Prostate gland (tissue), 2 donors: ENCODE data around the gene MET. TPM values are rescaled to one million over a fixed set of nuclear protein-coding genes. Genes with fewer than 3 reads are reported as not detected.

Experiments
- DNase-seq: peaks from one replicate; pipeline ENCODE4 v3.0.0-alpha.2; 2019; ENCODE audit warnings: low spot score
- H3K27ac ChIP-seq, 2 donors: fragments of 200-600 bp; sonication (generic); 2 replicates each; pipeline ENCODE4 v1.5.1; 2017 to 2019
- H3K27me3 ChIP-seq: fragments of 200-600 bp; sonication (generic); replicated peaks from 2 replicates; pipeline ENCODE4 v1.5.1; 2019; ENCODE audit not compliant: insufficient read depth
- H3K36me3 ChIP-seq, 2 donors: fragments of 200-600 bp; sonication (generic); 1 replicate in 1 of 2; 2 replicates in 1 of 2; pipeline versions ENCODE4 v1.5.1 to v1.8.1; 2017 to 2019
- H3K4me1 ChIP-seq: fragments of 200-600 bp; sonication (generic); replicated peaks from 2 replicates; pipeline ENCODE4 v1.5.1; 2019
- H3K4me3 ChIP-seq, 2 donors: fragments of 200-600 bp; sonication (generic); 2 replicates each; pipeline ENCODE4 v1.5.1; 2017 to 2019
- H3K9me3 ChIP-seq: fragments of 200-600 bp; sonication (generic); 2 replicates; pipeline ENCODE4 v1.5.1; 2017
- CTCF ChIP-seq, 4 experiments: fragments of 200-600 bp in 2 of 4; fragments of 450-650 bp in 2 of 4; sonication (generic) in 2 of 4; IDR thresholded peaks; 1 replicate in 3 of 4; 2 replicates in 1 of 4; pipeline ENCODE4 v1.5.1; 2016 to 2019; ENCODE audit warnings: antibody characterized with exemption in 4 of 4, mild to moderate bottlenecking in 2 of 4, moderate library complexity in 2 of 4
- POLR2A ChIP-seq: fragments of 450-650 bp; IDR thresholded peaks from one replicate; pipeline ENCODE4 v1.6.1; 2016; ENCODE audit warnings: antibody characterized with exemption, mild to moderate bottlenecking
- POLR2AphosphoS5 ChIP-seq: sonication (generic); formaldehyde crosslinking; IDR thresholded peaks from one replicate; pipeline ENCODE4 v1.6.1; 2017; ENCODE audit warnings: antibody characterized with exemption
- WGBS: methylation state at CpG from one replicate; pipeline ENCODE4 v1.1.5; 2018; 5-methylcytosine and 5-hydroxymethylcytosine counted together
- intact Hi-C: fragments of 100-400 bp; cut with DNase I; formaldehyde crosslinking; loops from one replicate; pipeline ENCODE4 v1.14.2; 2022
- total RNA-seq, 2 donors: library from RNA; depleted of rRNA; stranded (reverse); fragments of >200 nt; gene quantifications; one replicate each; pipeline ENCODE4 v1.1.0, GENCODE V29; 2016

MET gene
- total RNA-seq, 2 donors from 2014 or later, result 14.2 to 17.0 TPM

- no peaks in the 10 kb centered on the region for H3K9me3 ChIP-seq
- intact Hi-C loops, result loop anchor here (5.0 kb wide), 2 partner anchors 134 to 544 kb away; partner anchors contain the start of gene MET
- H3K36me3 ChIP-seq, result no peaks in the 10 kb centered on the region
- TF ChIP-seq POLR2A (no peak), CTCF (IDR thresholded peaks at IDR 0.05) (no peak), POLR2AphosphoS5 (no peak)
- no peak overlapping the region for H3K4me3 ChIP-seq
- no peak for DNase-seq
- WGBS, result 82% methylated on average over 7 of the region's 7 CpGs
- H3K27me3 ChIP-seq, result no peaks in the 10 kb centered on the region
- H3K27ac ChIP-seq, result no peak overlapping the region
- no peaks in the 10 kb centered on the region for H3K4me1 ChIP-seq
Observed at GRCh38 chr7:116806046-116806944, 134.3 kb downstream of the MET start.

DNA sequence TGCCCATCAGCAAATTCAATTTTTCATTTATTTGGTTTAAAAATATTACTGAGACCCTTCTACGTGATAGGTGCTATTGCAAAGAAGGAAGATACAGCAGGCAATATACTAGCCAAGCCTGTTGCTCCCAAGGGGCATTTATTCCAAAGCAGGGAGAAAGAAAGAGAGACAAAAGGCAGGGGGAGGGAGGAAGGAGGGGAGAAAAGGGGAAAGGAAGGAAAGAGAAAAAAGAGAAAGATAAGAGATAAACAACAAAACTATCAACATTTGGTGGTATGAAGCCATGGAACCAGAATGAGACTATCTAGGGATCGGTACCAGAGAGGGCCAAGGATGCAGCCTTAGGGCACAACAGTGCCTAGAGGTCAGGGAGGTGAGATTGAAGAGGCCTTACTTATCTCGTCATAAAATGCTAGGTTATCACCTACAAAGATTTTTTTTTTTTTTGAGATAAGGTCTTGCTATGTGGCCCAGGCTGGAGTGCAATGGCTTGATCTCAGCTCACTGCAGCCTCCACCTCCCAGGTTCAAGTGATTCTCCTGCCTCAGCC lies 135.1 kb downstream of the MET start:
- H3K27ac ChIP-seq, result no peak overlapping the region
- no peaks in the 10 kb centered on the region for H3K4me1 ChIP-seq
- WGBS, result 96% methylated on average over 3 of the region's 3 CpGs

GRCh38 chr7:116809636-116810266 lies 137.8 kb downstream of the MET start:
- intact Hi-C loops, result loop anchor here (2.0 to 5.0 kb wide), 4 partner anchors 137 to 635 kb away; partner anchors contain the start of gene MET
- peak; percentile 54 for DNase-seq
- Histone ChIP-seq H3K9me3 (no peaks in the 10 kb centered on the region), H3K27ac (no peak overlapping the region), H3K36me3 (no peaks in the 10 kb centered on the region), H3K4me1 (no peaks in the 10 kb centered on the region), H3K4me3 (no peak overlapping the region), H3K27me3 (no peaks in the 10 kb centered on the region)
- TF ChIP-seq POLR2AphosphoS5 (no peak), CTCF (IDR thresholded peaks at IDR 0.05) (peak; percentile 34 to 83 (median 72))
- WGBS, result 88% methylated on average over 1 of the region's 1 CpG

More for the DNA sequence above, 135.1 kb downstream of the MET start:
- Histone ChIP-seq H3K4me3 (no peak overlapping the region), H3K36me3 (no peaks in the 10 kb centered on the region), H3K9me3 (no peaks in the 10 kb centered on the region), H3K27me3 (no peaks in the 10 kb centered on the region)
- intact Hi-C loops, result loop anchor here (5.0 kb wide), 2 partner anchors 135 to 545 kb away; partner anchors contain the start of gene MET
- no peak for DNase-seq
- TF ChIP-seq POLR2AphosphoS5, result no peak
- TF ChIP-seq CTCF (IDR thresholded peaks at IDR 0.05), result no peak
- no peak for TF ChIP-seq POLR2A

DNA sequence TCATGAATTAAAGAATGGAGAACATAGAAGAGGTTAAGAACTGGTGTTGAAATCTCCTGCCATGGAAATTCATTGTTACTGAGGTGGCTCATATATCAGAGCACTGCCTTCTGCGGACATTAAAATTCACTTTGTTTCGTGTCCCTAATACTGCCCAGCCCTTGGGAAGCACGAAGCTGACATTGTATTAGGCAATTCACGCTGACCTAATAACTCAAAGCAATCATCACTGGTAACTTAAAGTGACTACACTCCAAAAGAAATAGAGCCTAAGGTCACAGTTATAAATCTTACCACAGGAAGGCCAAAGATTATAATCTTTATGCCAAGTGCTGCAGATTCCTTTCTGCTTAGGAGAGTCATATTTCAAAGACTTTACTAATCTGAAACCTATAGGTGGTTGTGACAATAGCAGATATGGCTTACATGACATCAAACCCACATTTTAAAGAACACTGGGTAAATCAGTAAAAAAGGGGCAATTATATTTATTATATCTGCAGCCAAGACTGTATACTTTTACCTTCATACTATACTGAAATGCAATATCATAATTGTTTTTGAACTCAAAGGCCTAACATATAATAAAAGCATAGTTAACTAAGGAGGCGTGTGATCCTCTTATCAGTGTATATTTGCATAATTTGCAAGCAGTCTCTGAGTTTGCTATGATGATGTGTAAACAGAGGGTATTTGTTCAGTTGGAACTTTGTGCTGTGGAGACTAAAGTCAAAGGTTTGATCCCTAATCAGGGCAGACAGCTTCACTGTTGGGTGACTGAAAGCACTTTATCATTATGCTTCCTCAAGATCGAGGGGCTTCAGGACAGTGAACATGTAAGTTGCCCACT lies 138.5 kb downstream of the MET start:
- H3K9me3 ChIP-seq, result no peaks in the 10 kb centered on the region
- no peaks in the 10 kb centered on the region for H3K4me1 ChIP-seq
- no peak overlapping the region for H3K4me3 ChIP-seq
- 40% methylated on average over 6 of the region's 6 CpGs for WGBS
- no peak overlapping the region for H3K27ac ChIP-seq
- TF ChIP-seq POLR2A (no peak), POLR2AphosphoS5 (no peak), CTCF (IDR thresholded peaks at IDR 0.05) (no peak)
- no peak for DNase-seq
- no peaks in the 10 kb centered on the region for H3K36me3 ChIP-seq
- intact Hi-C loops, result no loop called here
- no peaks in the 10 kb centered on the region for H3K27me3 ChIP-seq
